ENCODE measurements around the gene TLE4. TPM values are rescaled to one million over a fixed set of nuclear protein-coding genes. Genes with fewer than 3 reads are reported as not detected.

Gene TLE4
- polyA plus RNA-seq, 3 donors, result 21.0 to 107 (median 21.7) TPM

GRCh38 chr9:79719021-79719420 lies 147.3 kb downstream of the TLE4 start:
- H3K4me1 Mint-ChIP-seq, result no peaks in the 10 kb centered on the region
- H3K27ac Mint-ChIP-seq, result peak overlapping the region in 1 of 7 donors; percentile 29
- TF ChIP-seq CTCF (IDR thresholded peaks at IDR 0.05), result no peak
- no peaks in the 10 kb centered on the region for H3K27me3 Mint-ChIP-seq (ENCODE audit: low read depth in 3 of 3)
- Histone ChIP-seq H4K20me1 (ENCODE audit: insufficient read depth, low read length) (peaks cover 21% of the 10 kb centered on the region), H3K9me3 (replicated peaks in 1 of 2; ENCODE audit: control insufficient read depth in 1 of 2, insufficient read depth in 1 of 2, low read length in 2 of 2) (no peaks in the 10 kb centered on the region), H3K79me2 (ENCODE audit: insufficient read depth, low read length) (no peaks in the 10 kb centered on the region), H3K27me3 (ENCODE audit: control insufficient read depth in 2 of 2, insufficient read depth in 2 of 2, low read length in 2 of 2) (no peaks in the 10 kb centered on the region), H3K9ac (ENCODE audit: insufficient read depth, low read length, poor library complexity, severe bottlenecking) (no peak overlapping the region), H3K36me3 (replicated peaks in 1 of 2; ENCODE audit: control insufficient read depth in 1 of 2, insufficient read depth in 2 of 2, low read length in 2 of 2) (peaks cover 98 to 100% of the 10 kb centered on the region in 2 donors), H2AFZ (ENCODE audit: insufficient read depth, low read depth, low read length, poor library complexity, severe bottlenecking) (no peak overlapping the region), H3K4me1 (ENCODE audit: control insufficient read depth in 1 of 2, insufficient read depth in 2 of 2, low read length in 2 of 2) (no peaks in the 10 kb centered on the region), H3K27ac (ENCODE audit: low read depth in 1 of 2, low read length in 2 of 2) (peak overlapping the region in 1 of 2 donors; percentile 22), H3K4me3 (replicated peaks in 1 of 3; ENCODE audit: low read depth in 2 of 3, low read length in 3 of 3) (no peak overlapping the region), H3K4me2 (replicated peaks; ENCODE audit: extremely low read depth, low read length, poor library complexity, severe bottlenecking) (no peak overlapping the region)
- peaks cover 0 to 3% (median 0%) of the 10 kb centered on the region in 7 donors for H3K9me3 Mint-ChIP-seq
- intact Hi-C loops (cut with micrococcal nuclease), result no loop called here
- peaks cover 9 to 53% of the 10 kb centered on the region in 2 donors for H3K36me3 Mint-ChIP-seq
- no peak overlapping the region for H3K4me3 Mint-ChIP-seq
- no peak for DNase-seq
- WGBS (ENCODE audit: insufficient coverage), result 90% methylated on average over 2 of the region's 2 CpGs

GRCh38 chr9:79719989-79720388 lies 148.2 kb downstream of the TLE4 start:
- Mint-ChIP-seq H3K4me3 (no peak overlapping the region), H3K9me3 (peaks cover 0 to 3% (median 0%) of the 10 kb centered on the region in 7 donors), H3K27me3 (ENCODE audit: low read depth in 3 of 3) (no peaks in the 10 kb centered on the region), H3K27ac (peak overlapping the region in 3 of 7 donors; percentile 20 to 56 (median 55)), H3K36me3 (peaks cover 13 to 62% of the 10 kb centered on the region in 2 donors), H3K4me1 (no peaks in the 10 kb centered on the region)
- Histone ChIP-seq H3K9me3 (replicated peaks in 1 of 2; ENCODE audit: control insufficient read depth in 1 of 2, insufficient read depth in 1 of 2, low read length in 2 of 2) (no peaks in the 10 kb centered on the region), H3K79me2 (ENCODE audit: insufficient read depth, low read length) (no peaks in the 10 kb centered on the region), H3K4me2 (replicated peaks; ENCODE audit: extremely low read depth, low read length, poor library complexity, severe bottlenecking) (no peak overlapping the region), H2AFZ (ENCODE audit: insufficient read depth, low read depth, low read length, poor library complexity, severe bottlenecking) (no peak overlapping the region), H3K36me3 (replicated peaks in 1 of 2; ENCODE audit: control insufficient read depth in 1 of 2, insufficient read depth in 2 of 2, low read length in 2 of 2) (peaks cover 98 to 100% of the 10 kb centered on the region in 2 donors), H3K4me1 (ENCODE audit: control insufficient read depth in 1 of 2, insufficient read depth in 2 of 2, low read length in 2 of 2) (no peaks in the 10 kb centered on the region), H3K9ac (ENCODE audit: insufficient read depth, low read length, poor library complexity, severe bottlenecking) (no peak overlapping the region), H3K27me3 (ENCODE audit: control insufficient read depth in 2 of 2, insufficient read depth in 2 of 2, low read length in 2 of 2) (no peaks in the 10 kb centered on the region), H3K27ac (ENCODE audit: low read depth in 1 of 2, low read length in 2 of 2) (no peak overlapping the region), H4K20me1 (ENCODE audit: insufficient read depth, low read length) (peaks cover 17% of the 10 kb centered on the region), H3K4me3 (replicated peaks in 1 of 3; ENCODE audit: low read depth in 2 of 3, low read length in 3 of 3) (no peak overlapping the region)
- no peak for DNase-seq
- WGBS (ENCODE audit: insufficient coverage), result over 99% methylated on average over 10 of the region's 11 CpGs
- intact Hi-C loops (cut with micrococcal nuclease), result no loop called here
- no peak for TF ChIP-seq CTCF (IDR thresholded peaks at IDR 0.05)

All from CD14-positive monocyte (primary cell).